Liver (tissue), 3 donors: ENCODE measurements around the gene SRC.

Source experiments
- JUND ChIP-seq, 2 donors: IDR thresholded peaks; 2 replicates each; pipeline ENCODE4 v1.6.1; 2016; ENCODE audit warnings: antibody characterized with exemption in 2 of 2
- RXRA ChIP-seq, 2 donors: IDR thresholded peaks; 2 replicates each; pipeline ENCODE4 v1.6.1; 2017 to 2018; ENCODE audit warnings: antibody characterized with exemption in 2 of 2, mild to moderate bottlenecking in 1 of 2
- TF ChIP-seq, protein P1 (sequence below): fragments of 150-350 bp; IDR thresholded peaks from 2 replicates; pipeline ENCODE4 v1.5.1; 2017; ENCODE audit warnings: improper control_type of control experiment, low read depth, low read length; ENCODE audit not compliant: missing input control
- TF ChIP-seq, protein P2 (sequence below): IDR thresholded peaks from 2 replicates; pipeline ENCODE4 v1.6.1; 2016; ENCODE audit warnings: antibody characterized with exemption, mild to moderate bottlenecking
- donor health status: healthy.
- donor health status: healthy.

DNA sequence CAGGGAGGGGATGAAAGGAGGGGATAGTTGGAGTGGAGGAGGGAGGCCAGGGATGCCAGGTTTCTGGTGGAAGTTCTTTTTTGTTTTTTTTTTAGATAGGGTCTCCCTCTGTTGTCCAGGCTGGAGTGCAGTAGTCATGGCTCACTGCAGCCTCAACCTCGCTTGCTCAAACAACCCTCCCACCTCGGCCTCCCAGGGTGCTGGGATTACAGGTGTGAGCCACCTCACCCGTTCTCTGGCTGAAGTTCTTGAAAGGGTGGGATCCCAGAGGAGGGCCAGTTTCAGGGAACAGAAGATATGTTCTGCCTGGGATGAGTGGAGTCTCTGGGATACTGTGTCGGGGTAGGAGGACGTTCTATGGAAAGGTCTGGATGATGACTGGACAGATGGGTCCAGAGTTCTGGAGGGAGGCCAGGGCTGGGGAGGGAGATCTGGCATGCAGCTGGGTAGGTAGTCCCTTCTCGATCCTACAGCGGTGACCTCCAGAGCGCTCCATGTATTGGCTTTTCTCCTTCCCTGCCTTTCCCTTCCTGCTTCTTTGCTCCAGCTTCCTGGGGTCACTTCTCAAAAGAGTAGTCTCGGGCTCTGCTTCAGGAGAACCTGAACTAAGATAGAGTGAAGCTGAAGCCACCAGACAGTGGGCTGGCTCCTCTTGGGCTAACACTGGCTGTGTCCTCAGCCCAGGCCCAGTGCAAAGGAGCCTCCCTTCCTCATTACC lies 12.7 kb upstream of the SRC start:
- TF ChIP-seq, protein P1, sequence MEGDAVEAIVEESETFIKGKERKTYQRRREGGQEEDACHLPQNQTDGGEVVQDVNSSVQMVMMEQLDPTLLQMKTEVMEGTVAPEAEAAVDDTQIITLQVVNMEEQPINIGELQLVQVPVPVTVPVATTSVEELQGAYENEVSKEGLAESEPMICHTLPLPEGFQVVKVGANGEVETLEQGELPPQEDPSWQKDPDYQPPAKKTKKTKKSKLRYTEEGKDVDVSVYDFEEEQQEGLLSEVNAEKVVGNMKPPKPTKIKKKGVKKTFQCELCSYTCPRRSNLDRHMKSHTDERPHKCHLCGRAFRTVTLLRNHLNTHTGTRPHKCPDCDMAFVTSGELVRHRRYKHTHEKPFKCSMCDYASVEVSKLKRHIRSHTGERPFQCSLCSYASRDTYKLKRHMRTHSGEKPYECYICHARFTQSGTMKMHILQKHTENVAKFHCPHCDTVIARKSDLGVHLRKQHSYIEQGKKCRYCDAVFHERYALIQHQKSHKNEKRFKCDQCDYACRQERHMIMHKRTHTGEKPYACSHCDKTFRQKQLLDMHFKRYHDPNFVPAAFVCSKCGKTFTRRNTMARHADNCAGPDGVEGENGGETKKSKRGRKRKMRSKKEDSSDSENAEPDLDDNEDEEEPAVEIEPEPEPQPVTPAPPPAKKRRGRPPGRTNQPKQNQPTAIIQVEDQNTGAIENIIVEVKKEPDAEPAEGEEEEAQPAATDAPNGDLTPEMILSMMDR: no peak
- TF ChIP-seq, protein P2, sequence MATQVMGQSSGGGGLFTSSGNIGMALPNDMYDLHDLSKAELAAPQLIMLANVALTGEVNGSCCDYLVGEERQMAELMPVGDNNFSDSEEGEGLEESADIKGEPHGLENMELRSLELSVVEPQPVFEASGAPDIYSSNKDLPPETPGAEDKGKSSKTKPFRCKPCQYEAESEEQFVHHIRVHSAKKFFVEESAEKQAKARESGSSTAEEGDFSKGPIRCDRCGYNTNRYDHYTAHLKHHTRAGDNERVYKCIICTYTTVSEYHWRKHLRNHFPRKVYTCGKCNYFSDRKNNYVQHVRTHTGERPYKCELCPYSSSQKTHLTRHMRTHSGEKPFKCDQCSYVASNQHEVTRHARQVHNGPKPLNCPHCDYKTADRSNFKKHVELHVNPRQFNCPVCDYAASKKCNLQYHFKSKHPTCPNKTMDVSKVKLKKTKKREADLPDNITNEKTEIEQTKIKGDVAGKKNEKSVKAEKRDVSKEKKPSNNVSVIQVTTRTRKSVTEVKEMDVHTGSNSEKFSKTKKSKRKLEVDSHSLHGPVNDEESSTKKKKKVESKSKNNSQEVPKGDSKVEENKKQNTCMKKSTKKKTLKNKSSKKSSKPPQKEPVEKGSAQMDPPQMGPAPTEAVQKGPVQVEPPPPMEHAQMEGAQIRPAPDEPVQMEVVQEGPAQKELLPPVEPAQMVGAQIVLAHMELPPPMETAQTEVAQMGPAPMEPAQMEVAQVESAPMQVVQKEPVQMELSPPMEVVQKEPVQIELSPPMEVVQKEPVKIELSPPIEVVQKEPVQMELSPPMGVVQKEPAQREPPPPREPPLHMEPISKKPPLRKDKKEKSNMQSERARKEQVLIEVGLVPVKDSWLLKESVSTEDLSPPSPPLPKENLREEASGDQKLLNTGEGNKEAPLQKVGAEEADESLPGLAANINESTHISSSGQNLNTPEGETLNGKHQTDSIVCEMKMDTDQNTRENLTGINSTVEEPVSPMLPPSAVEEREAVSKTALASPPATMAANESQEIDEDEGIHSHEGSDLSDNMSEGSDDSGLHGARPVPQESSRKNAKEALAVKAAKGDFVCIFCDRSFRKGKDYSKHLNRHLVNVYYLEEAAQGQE: no peak
- TF ChIP-seq JUND (IDR thresholded peaks at IDR 0.05) (no peak), RXRA (IDR thresholded peaks at IDR 0.05) (no peak)
